Neural crest cell (in vitro differentiated cells): ENCODE results near the gene CNOT1. TPM values are rescaled to one million over a fixed set of nuclear protein-coding genes. Genes with fewer than 3 reads are reported as not detected.
"Not testable (repeated sequence)": the region's sequence is repeated elsewhere in the genome, so short reads cannot be mapped to it uniquely, and the experiment has no call there.

ENCODE experiments used
- DNase-seq: peaks from one replicate; pipeline ENCODE4 v3.0.0; 2021; ENCODE audit warnings: low read depth, mixed read lengths, low spot score
- H3K27ac Mint-ChIP-seq: one replicate; pipeline ENCODE4 v1.8.0; 2021; ENCODE audit warnings: mild to moderate bottlenecking, mixed read lengths; ENCODE audit not compliant: unreplicated experiment
- H3K27me3 Mint-ChIP-seq: 2 replicates; pipeline ENCODE4 v1.8.0; 2021; ENCODE audit warnings: low read depth, mild to moderate bottlenecking, mixed read lengths
- H3K36me3 Mint-ChIP-seq: 2 replicates; pipeline ENCODE4 v1.8.0; 2021; ENCODE audit warnings: low read depth, mild to moderate bottlenecking, mixed read lengths
- H3K4me1 Mint-ChIP-seq: 2 replicates; pipeline ENCODE4 v1.8.0; 2021; ENCODE audit warnings: mixed read lengths
- H3K4me3 Mint-ChIP-seq: one replicate; pipeline ENCODE4 v1.8.0; 2021; ENCODE audit warnings: mild to moderate bottlenecking, mixed read lengths
- H3K9me3 Mint-ChIP-seq: 2 replicates; pipeline ENCODE4 v1.8.0; 2021; ENCODE audit warnings: mixed read lengths
- CTCF ChIP-seq: fragments of 200-600 bp; sonication (generic); conservative IDR thresholded peaks from 2 replicates; pipeline ENCODE4 v1.5.0; 2021; ENCODE audit warnings: antibody characterized with exemption, mild to moderate bottlenecking
- total RNA-seq: library from RNA; stranded (reverse); gene quantifications from 2 replicates; pipeline ENCODE4 v1.2.1, GENCODE V29; 2021

The CNOT1 gene
- total RNA-seq, 1 donor from 2014 or later = 254 TPM

GRCh38 chr16:58614212-58614611 is 15.4 kb downstream of the CNOT1 start:
- H3K36me3 Mint-ChIP-seq = peaks cover 2% of the 10 kb centered on the region
- no peaks in the 10 kb centered on the region for H3K9me3 Mint-ChIP-seq
- no peak for DNase-seq
- no peak overlapping the region for H3K27ac Mint-ChIP-seq
- TF ChIP-seq CTCF = no peak
- no peaks in the 10 kb centered on the region for H3K27me3 Mint-ChIP-seq
- no peaks in the 10 kb centered on the region for H3K4me1 Mint-ChIP-seq
- H3K4me3 Mint-ChIP-seq = no peak overlapping the region

GRCh38 chr16:58612965-58613364 is 16.7 kb downstream of the CNOT1 start:
- H3K9me3 Mint-ChIP-seq, H3K4me3 Mint-ChIP-seq, H3K27ac Mint-ChIP-seq, H3K36me3 Mint-ChIP-seq, H3K4me1 Mint-ChIP-seq, DNase-seq, H3K27me3 Mint-ChIP-seq: not testable (repeated sequence)

GRCh38 chr16:58608601-58609136 is 21.0 kb downstream of the CNOT1 start:
- Mint-ChIP-seq H3K27me3 (no peaks in the 10 kb centered on the region), H3K4me3 (no peak overlapping the region)
- DNase-seq = no peak

GRCh38 chr16:58605562-58605961 is 24.1 kb downstream of the CNOT1 start:
- Mint-ChIP-seq H3K36me3 (peaks cover 5% of the 10 kb centered on the region), H3K4me3 (no peak overlapping the region), H3K27ac (no peak overlapping the region), H3K4me1 (no peaks in the 10 kb centered on the region), H3K27me3 (no peaks in the 10 kb centered on the region), H3K9me3 (peaks cover 4% of the 10 kb centered on the region)
- no peak for TF ChIP-seq CTCF
- DNase-seq = no peak

More at GRCh38 chr16:58608601-58609136, 21.0 kb downstream of the CNOT1 start:
- no peak for TF ChIP-seq CTCF
- peaks cover 4% of the 10 kb centered on the region for H3K9me3 Mint-ChIP-seq
- peaks cover 7% of the 10 kb centered on the region for H3K36me3 Mint-ChIP-seq
- H3K27ac Mint-ChIP-seq = no peak overlapping the region
- no peaks in the 10 kb centered on the region for H3K4me1 Mint-ChIP-seq

DNA sequence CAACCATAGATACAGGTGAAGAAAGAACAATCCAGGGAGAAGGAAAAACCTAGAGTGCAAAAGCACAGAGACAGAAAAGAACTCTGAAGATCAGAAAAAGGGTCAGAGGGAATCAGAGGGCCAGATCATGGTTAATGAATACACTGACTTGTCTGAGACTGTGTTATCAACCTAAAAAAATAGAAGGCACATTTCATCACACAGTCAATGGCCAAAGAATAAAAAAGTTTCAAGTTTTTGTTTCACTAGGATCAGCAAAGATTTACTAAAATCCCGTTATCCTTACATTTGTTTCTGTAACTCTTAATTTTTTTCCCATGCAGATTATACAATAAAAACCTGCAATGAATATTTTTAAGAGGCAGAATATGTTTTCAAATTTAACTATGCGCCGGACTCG is 38.5 kb downstream of the CNOT1 start:
- Mint-ChIP-seq H3K27ac (no peak overlapping the region), H3K36me3 (peaks cover 12% of the 10 kb centered on the region), H3K4me3 (no peak overlapping the region), H3K4me1 (no peaks in the 10 kb centered on the region), H3K9me3 (no peaks in the 10 kb centered on the region), H3K27me3 (no peaks in the 10 kb centered on the region)
- TF ChIP-seq CTCF = no peak
- DNase-seq = no peak

DNA sequence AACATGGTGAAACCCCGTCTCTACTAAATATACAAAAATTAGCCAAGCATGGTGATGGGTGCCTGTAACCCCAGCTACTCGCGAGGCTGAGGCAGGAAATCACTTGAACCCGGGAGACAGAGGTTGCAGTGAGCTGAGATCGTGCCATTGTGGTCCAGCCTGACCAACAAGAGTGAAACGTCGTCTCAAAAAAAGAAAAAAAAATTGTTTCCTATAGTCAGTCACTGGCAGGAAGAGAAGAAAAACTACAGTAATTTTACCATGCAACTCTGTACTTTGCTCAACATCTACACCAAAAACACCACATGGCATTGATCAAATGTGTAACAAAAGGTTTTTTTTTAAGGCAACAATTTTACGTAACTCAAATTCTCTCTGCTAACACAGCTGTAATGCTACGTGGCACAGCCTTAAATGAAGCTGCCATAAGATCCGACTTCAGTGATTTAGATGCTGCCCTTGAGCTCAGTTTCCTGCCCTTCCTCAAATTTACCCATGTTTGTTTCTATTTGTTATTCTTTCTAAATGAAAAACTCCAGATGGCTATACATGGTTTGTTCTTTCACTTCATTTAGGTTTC is 40.2 kb downstream of the CNOT1 start:
- no peak for DNase-seq
- no peak overlapping the region for H3K4me3 Mint-ChIP-seq
- H3K9me3 Mint-ChIP-seq = no peaks in the 10 kb centered on the region
- peaks cover 23% of the 10 kb centered on the region for H3K36me3 Mint-ChIP-seq
- no peaks in the 10 kb centered on the region for H3K27me3 Mint-ChIP-seq
- no peaks in the 10 kb centered on the region for H3K4me1 Mint-ChIP-seq
- H3K27ac Mint-ChIP-seq = no peak overlapping the region
- no peak for TF ChIP-seq CTCF
